Stimulated activated CD8-positive, alpha-beta memory T cell treated with anti-CD3 and anti-CD28 coated beads, Interleukin-12 subunit alpha, Interleukin-12 subunit beta, amount 100 ng/mL, for 1 hour (primary cell): ENCODE data around the gene EMILIN3.
A peak's percentile ranks its signal among the peaks of the same experiment; 100 is the strongest.
"Not testable (repeated sequence)": the region's sequence is repeated elsewhere in the genome, so short reads cannot be mapped to it uniquely, and the experiment has no call there.

Experiments used
- DNase-seq: peaks from one replicate; pipeline ENCODE4 v3.0.0-alpha.2; 2020; ENCODE audit warnings: low read depth

The EMILIN3 gene

DNA sequence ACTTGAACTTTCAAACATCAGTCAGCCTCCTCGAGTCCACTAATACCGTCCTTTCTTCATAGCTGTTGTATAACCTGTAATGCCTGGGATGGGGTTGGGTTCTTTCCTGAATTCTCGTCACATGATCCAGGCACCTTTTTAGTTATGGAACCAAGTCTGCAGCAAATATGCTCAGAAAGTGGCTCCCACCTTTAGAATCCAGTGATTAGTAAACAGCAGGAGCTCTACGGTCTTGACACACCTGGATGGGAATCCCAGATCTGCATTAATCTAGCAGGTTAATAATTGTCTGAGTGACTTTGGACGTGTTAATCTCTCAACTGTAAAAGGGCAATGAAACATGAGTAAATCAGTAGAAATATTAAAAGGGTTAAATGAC is 48.4 kb downstream of the EMILIN3 start:
- no peak for DNase-seq

- peak; percentile 89 for DNase-seq
Measured at GRCh38 chr20:41317546-41318270, 48.9 kb downstream of the EMILIN3 start, which contains the start of gene ZHX3. Gene ZHX3, minus strand, starts transcription at chr20:41317731. Its CDS starts 112,815 bp downstream, at chr20:41204916.

- peak; percentile 60 for DNase-seq
Measured at GRCh38 chr20:41316602-41317545, 49.7 kb downstream of the EMILIN3 start.

DNA sequence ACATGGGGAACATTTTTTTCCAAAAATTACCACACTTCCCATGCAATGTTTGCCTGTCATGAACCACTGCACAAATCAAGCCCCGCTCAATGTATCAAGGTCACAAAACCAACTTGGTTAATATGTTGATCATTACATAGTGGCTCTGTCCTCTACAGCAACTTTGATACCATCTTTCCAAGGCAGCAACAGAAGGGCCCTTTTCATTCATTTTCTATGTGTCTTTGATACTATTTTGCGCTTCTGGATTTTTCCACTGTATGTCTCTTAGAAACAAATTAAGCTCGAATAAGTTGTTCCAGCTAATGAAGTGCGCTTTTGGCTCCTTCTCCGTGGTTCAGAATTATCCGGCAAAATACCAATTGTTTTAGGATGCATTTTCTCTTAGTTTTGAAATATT is 50.6 kb downstream of the EMILIN3 start:
- no peak for DNase-seq

DNA sequence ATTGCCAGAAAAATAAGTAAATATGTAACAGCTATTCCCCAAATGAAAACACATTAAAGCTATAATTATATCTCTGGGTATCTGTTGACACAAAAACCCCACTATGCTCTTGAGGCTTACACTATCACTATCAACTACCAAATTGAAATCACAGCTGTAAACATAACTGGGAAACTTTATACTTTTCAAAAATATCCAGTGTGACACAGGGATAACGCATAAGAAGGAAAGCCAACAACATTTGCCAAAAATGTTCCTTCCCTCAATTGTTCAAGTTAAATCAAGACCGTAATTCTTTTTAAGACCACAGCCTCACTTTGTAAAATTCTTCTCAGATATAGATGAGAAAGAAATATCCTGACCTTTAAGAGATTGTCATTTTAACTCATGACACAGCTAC is 52.2 kb downstream of the EMILIN3 start:
- DNase-seq, result no peak

DNA sequence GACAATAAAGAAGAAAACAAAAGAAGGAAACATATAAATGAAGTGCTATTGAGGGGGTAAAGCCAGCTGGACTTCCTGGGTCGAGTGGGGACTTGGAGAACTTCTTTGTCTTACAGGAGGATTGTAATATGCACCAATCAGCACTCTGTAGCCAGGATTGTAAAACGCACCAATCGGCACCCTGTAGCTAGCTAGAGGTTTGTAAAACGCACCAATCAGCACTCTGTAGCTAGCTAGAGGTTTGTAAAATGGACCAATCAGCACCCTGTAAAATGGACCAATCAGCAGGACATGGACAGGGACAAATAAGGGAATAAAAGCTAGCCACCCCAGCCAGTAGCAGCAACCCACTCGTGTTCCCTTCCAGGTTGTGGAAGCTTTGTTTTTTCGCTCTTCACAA is 54.6 kb downstream of the EMILIN3 start:
- DNase-seq, result not testable (repeated sequence)
